Measurements from ENCODE around the gene CD68.
"Not testable (repeated sequence)": the region's sequence is repeated elsewhere in the genome, so short reads cannot be mapped to it uniquely, and the experiment has no call there.

CD68 gene

GRCh38 chr17:7615265-7615747, 35.9 kb downstream of the CD68 start:
- no peak for DNase-seq

DNA sequence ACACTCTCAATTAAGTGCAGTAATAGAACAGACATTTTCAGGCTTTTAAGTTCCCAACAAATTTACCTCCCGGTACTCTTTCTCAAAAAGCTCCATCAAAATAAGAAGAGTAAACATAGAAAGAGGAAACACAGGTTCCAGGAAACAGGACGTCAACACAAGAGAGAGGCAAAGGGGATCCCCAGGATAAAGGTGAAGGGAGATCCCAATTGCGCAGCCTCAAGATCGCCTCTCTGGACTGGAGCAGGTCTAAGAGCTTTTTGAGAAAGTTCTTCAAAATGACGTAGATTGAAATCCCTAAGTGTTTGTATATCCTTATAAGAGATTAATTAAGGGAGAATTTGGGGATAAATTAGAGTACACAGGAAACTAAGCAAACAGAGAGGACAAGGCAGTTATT, 39.2 kb downstream of the CD68 start:
- DNase-seq: no peak

DNA sequence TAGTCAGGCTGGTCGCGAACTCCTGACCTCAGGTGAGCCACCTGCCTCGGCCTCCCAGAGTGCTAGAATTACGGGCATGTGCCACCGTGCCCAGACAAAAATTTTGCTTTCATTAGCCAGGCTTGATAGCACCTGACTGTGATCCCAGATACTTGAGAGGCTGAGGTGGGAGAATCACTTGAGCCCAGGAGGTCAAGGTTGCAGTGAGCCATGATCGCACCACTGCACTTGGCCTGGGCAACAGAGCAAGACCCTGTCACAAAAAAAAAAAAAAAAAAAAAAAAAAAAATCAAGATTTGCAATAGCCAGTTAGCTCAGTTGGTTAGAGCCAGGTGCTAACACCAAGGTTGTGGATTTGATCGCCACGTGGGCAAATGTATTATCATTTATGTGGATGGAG, 41.4 kb downstream of the CD68 start:
- DNase-seq: no peak

- DNase-seq: no peak
Observed at GRCh38 chr17:7623661-7624060, 44.2 kb downstream of the CD68 start.

DNA sequence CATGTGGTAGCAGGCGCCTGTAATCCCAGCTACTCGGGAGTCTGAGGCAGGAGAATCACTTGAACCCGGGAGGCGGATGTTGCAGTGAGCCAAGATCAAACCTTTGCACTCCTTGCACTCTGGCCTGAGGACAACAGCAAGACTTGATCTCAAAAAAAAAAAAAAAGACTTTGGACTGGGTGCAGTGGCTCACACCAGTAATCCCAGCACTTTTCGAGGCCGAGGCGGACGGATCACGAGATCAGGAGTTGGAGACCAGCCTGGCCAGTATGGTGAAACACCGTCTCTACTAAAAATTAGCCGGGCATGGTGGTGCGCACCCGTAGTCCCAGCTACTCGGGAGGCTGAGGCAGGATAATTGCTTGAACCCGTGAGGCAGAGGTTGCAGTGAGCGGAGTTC, 46.3 kb downstream of the CD68 start:
- not testable (repeated sequence) for DNase-seq

- DNase-seq: no peak
Observed at GRCh38 chr17:7626307-7626706, 46.9 kb downstream of the CD68 start.

GRCh38 chr17:7626956-7627249, 47.5 kb downstream of the CD68 start:
- DNase-seq: no peak

- peak; percentile 91 for DNase-seq
Observed at GRCh38 chr17:7627250-7628121, 48.0 kb downstream of the CD68 start, which contains the start of gene SAT2. Gene SAT2, minus strand, starts transcription at chr17:7627821. Its CDS starts 186 bp downstream, at chr17:7627635.

DNA sequence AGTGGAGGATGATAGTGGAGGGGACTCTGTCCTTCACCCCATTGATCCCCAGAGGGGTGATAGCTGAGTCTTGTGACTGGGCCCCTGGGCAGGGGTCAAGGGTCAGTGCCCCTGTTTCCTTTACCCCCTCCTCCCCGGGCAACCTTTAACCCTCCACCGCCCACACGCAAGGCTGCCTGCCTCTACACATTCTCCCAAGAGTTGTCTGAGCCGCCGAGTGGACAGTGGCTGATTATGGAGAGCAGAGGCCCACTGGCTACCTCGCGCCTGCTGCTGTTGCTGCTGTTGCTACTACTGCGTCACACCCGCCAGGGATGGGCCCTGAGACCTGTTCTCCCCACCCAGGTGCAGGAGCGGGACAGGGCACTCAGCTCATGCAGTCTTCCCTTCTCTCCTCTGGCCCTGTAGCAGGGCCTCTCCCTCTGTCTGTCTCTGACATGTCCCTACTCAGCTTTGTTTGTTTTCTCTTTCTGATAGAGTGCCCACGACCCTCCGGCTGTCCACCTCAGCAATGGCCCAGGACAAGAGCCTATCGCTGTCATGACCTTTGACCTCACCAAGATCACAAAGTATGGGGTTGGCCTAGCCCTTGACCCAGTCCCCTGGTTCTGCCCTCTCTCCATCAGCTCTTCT, 50.6 kb downstream of the CD68 start, which contains the start of gene SHBG:
Gene SHBG, plus strand, starts transcription at position 197 of the 633 bp plus-strand sequence. Its CDS starts 38 bp downstream, at position 235.
- no peak for DNase-seq

Data from activated CD4-positive, alpha-beta T cell treated with anti-CD3 and anti-CD28 coated beads, Interleukin-2, amount 50 U/mL, for 16 hours (primary cell).